Skeletal muscle cell (primary cell): Measurements from ENCODE around the gene GPR62.
"Not testable (repeated sequence)": the region's sequence is repeated elsewhere in the genome, so short reads cannot be mapped to it uniquely, and the experiment has no call there.

Experiments used
- DNase-seq: peaks from one replicate; pipeline ENCODE4 v3.0.0-alpha.2; 2010; ENCODE audit warnings: low read depth
- H3K4me3 ChIP-seq: 2 replicates; pipeline ENCODE4 v1.5.1; 2011; ENCODE audit warnings: low read depth, mild to moderate bottlenecking, control low read depth, low read length, moderate library complexity

The GPR62 gene

GRCh38 chr3:51986010-51986947 lies 31.1 kb downstream of the GPR62 start:
- no peak overlapping the region for H3K4me3 ChIP-seq
- DNase-seq: no peak

- DNase-seq: no peak
- no peak overlapping the region for H3K4me3 ChIP-seq
Observed at GRCh38 chr3:51987568-51987967, 32.4 kb downstream of the GPR62 start.

- no peak for DNase-seq
- no peak overlapping the region for H3K4me3 ChIP-seq
Observed at GRCh38 chr3:51988286-51989146, 33.3 kb downstream of the GPR62 start.

DNA sequence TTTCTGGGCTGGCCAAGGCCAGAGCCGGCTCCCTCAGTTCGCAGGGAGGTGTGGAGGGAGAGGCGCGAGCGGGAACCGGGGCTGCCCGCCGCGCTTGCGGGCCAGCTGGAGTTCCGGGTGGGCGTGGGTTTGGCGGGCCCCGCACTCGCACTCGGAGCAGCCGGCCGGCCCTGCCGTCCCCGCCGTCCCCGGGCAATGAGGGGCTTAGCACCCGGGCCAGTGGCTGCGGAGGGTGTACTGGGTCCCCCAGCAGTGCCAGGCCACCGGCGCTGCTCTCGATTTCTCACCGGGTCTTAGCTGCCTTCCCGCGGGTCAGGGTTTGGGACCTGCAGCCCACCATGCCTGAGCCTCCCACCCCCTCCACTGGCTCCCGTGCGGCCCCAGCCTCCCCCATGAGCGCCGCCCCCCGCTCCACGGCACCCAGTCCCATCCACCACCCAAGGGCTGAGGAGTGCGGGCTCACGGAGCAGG lies 35.4 kb downstream of the GPR62 start:
- not testable (repeated sequence) for DNase-seq, H3K4me3 ChIP-seq

- DNase-seq: no peak
Observed at GRCh38 chr3:51992017-51992682, 37.0 kb downstream of the GPR62 start.

GRCh38 chr3:51993657-51994056 lies 38.5 kb downstream of the GPR62 start:
- DNase-seq: not testable (repeated sequence)

More at GRCh38 chr3:51992017-51992682, 37.0 kb downstream of the GPR62 start:
- H3K4me3 ChIP-seq: no peak overlapping the region

GRCh38 chr3:51994530-51994929 lies 39.3 kb downstream of the GPR62 start:
- peak overlapping the region; percentile 98 for H3K4me3 ChIP-seq
- DNase-seq: no peak

More at GRCh38 chr3:51993657-51994056, 38.5 kb downstream of the GPR62 start:
- H3K4me3 ChIP-seq: not testable (repeated sequence)

- DNase-seq: peak; percentile 86
- H3K4me3 ChIP-seq: peak within 1 kb of the TSS; percentile 98
Observed at GRCh38 chr3:51995346-51996163, 40.4 kb downstream of the GPR62 start, which contains the start of gene RPL29. Gene RPL29, minus strand, starts transcription at chr3:51995895. Its CDS starts 434 bp downstream, at chr3:51995461.

DNA sequence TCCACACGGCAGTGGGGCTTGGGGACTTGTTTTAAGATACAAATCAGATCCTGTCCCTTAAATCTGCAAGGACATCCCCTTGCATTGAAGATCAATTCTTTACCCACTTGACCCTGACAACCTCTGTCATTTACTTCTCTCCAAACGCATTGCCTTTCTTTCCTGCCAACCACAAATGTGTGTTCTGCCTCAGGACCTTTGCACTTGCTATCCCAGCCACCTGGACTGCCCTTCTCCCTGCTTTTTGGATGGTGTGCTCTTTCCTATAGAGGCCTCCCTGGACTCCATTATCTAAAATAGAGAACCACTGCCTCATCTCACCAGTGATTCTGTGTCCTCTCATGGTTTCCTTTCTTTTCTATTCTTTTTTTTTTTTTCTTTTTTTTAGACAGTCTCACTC lies 42.0 kb downstream of the GPR62 start:
- no peak for DNase-seq
- H3K4me3 ChIP-seq: no peak overlapping the region

DNA sequence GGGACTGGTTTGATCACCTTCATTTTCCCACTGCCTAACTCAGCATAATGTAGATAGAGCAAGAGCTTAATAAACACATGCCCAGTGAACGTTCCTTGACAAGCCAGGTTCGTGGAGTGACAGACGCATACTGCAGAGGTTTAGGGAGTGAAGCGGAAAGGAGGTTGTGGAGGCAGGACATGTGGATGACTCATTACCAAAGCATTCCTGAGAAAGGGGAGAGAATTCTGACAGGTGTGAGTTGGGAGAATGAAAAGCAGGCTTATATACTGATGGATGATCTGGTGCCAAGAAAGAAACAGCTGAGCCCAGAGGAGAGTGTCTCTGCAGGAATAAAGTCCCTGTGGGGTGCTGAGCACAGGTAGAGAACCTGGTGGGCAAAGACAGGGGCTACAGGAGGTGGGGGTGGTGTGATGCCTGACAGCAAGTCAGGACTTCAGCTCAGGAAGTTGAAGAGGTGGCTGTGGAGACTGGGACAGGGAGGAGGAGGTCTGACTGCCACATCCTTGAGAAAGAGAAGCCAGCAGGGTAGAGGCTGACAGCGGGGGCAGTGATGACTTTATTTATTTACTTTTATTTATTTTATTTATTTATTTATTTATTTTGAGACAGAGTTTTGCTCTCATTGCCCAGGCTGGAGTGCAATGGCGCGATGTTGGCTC lies 42.9 kb downstream of the GPR62 start:
- no peak for DNase-seq
- H3K4me3 ChIP-seq: no peak overlapping the region

- no peak for DNase-seq
- H3K4me3 ChIP-seq: no peak overlapping the region
Observed at GRCh38 chr3:51998774-51999173, 43.6 kb downstream of the GPR62 start.

DNA sequence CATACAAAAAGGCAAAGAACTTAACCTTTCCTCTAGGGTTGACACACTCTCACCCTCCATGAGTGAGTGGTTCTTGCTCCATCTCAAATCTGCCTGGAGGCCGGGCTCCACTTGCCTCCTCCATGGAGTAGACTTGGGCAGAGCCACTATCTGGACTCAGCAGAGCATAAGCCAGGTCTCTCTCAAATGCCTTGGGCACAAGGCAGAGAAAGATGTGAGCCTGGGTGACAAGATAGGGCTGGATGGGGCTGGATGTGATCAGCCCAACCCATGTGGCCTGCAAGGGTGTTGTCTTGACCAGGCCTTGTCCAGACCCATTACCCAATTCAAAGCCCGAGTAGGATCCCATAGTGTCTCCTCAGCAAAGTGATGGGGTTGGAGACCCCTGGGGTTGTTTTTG lies 44.7 kb downstream of the GPR62 start:
- no peak overlapping the region for H3K4me3 ChIP-seq
- no peak for DNase-seq

GRCh38 chr3:52001443-52001974 lies 46.3 kb downstream of the GPR62 start:
- no peak overlapping the region for H3K4me3 ChIP-seq
- DNase-seq: no peak

GRCh38 chr3:52002748-52003147 lies 47.6 kb downstream of the GPR62 start:
- no peak for DNase-seq
- H3K4me3 ChIP-seq: no peak overlapping the region

- peak; percentile 20 for DNase-seq
- no peak overlapping the region for H3K4me3 ChIP-seq
Observed at GRCh38 chr3:52004163-52004787, 49.1 kb downstream of the GPR62 start.

DNA sequence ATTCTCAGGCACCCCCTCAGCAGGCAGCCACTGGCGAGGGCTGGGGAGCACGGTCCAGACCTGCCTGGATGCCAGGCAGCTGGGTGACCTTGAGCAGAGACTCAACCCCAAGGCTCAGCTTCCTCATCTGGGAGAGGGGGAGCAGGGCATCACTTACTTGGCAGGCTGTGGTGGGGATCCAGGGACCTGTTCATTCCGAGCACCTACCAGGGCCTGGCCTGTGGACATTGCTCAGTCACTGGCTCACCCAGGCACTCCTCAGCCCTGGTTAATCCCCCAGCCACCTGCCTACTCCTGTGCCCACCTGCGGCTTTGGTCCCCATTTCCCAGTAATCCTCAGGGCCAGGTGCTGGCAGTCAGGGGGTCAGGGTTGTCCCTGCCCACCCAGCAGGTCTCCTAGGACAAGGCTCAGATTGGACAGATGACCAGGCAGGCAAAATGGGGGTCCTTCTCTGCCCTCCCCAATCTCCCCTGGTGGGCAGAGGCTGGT lies 49.8 kb downstream of the GPR62 start:
- no peak overlapping the region for H3K4me3 ChIP-seq
- no peak for DNase-seq

GRCh38 chr3:52005571-52005986 lies 50.4 kb downstream of the GPR62 start:
- DNase-seq: peak; percentile 56
- no peak overlapping the region for H3K4me3 ChIP-seq
